Activated T-cell treated with anti-CD3 and anti-CD28 coated beads, Interleukin-2, amount 50 U/mL, for 72 hours (primary cell): ENCODE measurements around the gene SEC31B. TPM values are rescaled to one million over a fixed set of nuclear protein-coding genes. Genes with fewer than 3 reads are reported as not detected.

ENCODE experiments used
- ATAC-seq, 2 donors: fragments of 150-1000 bp; cut with Tn5 transposase; replicated peaks in 1 of 2; 2 replicates each; pipeline ENCODE4 v1.10.0; 2021; ENCODE audit warnings: moderate library complexity in 2 of 2, mild to moderate bottlenecking in 1 of 2
- DNase-seq, 2 donors: peaks; one replicate each; pipeline ENCODE4 v3.0.0; 2021 to 2022; ENCODE audit warnings: mixed read lengths in 1 of 2
- H3K27ac Mint-ChIP-seq: one replicate; pipeline ENCODE4 v1.8.0; 2022; ENCODE audit warnings: mild to moderate bottlenecking, moderate library complexity, mixed read lengths
- H3K27me3 Mint-ChIP-seq: one replicate; pipeline ENCODE4 v1.8.0; 2022; ENCODE audit warnings: low read depth, mixed read lengths
- H3K36me3 Mint-ChIP-seq, 2 donors: one replicate each; pipeline ENCODE4 v1.8.0; 2022; ENCODE audit warnings: mixed read lengths in 2 of 2, mild to moderate bottlenecking in 1 of 2; ENCODE audit not compliant: insufficient read depth in 2 of 2
- H3K4me1 Mint-ChIP-seq: one replicate; pipeline ENCODE4 v1.8.0; 2022; ENCODE audit warnings: low read depth, mixed read lengths
- H3K4me3 Mint-ChIP-seq, 2 donors: one replicate each; pipeline ENCODE4 v1.8.0; 2022; ENCODE audit warnings: mild to moderate bottlenecking in 2 of 2, mixed read lengths in 2 of 2, moderate library complexity in 2 of 2
- H3K9me3 Mint-ChIP-seq, 2 donors: one replicate each; pipeline ENCODE4 v1.8.0; 2022; ENCODE audit warnings: mixed read lengths in 2 of 2
- total RNA-seq, 2 donors: library from RNA; stranded (reverse); gene quantifications; one replicate each; pipeline ENCODE4 v1.2.3, GENCODE V29; 2022

The SEC31B gene
- total RNA-seq, 2 donors from 2014 or later = 76.5 to 106 TPM

DNA sequence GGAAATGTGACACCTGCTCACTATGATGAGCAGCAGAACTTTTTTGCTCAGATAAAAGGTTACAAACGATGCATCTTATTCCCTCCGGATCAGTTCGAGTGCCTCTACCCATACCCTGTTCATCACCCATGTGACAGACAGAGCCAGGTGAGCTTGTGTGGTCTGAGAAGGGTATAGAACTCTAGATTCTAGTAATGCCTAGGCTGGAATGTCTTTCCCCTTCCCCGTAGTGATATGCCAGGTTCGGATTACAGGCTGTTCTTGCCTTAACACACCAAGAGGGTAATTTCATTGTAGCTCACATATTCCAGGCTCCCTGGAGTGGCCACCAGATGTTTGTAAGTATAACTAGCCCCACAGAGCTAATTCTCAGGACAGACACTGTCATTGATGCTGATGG is 25.3 kb upstream of the SEC31B start:
- H3K27me3 Mint-ChIP-seq = no peaks in the 10 kb centered on the region
- DNase-seq = no peak
- peaks cover 11 to 33% of the 10 kb centered on the region in 2 donors for H3K36me3 Mint-ChIP-seq
- no peak for ATAC-seq
- no peaks in the 10 kb centered on the region for H3K4me1 Mint-ChIP-seq
- no peak overlapping the region for H3K27ac Mint-ChIP-seq
- no peaks in the 10 kb centered on the region for H3K9me3 Mint-ChIP-seq
- H3K4me3 Mint-ChIP-seq = no peak overlapping the region

DNA sequence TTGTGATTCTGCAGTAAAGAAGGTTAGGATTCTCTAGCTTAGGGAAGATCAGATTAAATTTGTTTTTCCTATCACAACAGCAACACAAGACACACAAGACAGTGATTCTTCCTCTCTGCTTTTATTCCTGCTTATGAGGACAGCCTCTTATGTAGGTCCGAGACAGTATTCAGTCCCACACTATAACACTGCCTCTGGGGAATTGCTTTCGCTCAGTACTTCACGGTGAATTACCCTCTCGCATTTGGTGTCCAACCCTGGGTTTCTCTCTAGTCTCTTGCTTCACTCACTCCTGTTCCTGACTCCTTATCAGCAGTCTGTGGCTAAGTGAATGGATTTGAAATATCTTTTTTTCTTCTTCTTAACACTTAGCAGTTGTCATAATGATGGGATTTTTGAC is 17.8 kb upstream of the SEC31B start:
- Mint-ChIP-seq H3K4me1 (peaks cover 10% of the 10 kb centered on the region), H3K27me3 (no peaks in the 10 kb centered on the region), H3K27ac (peak overlapping the region; percentile 87), H3K36me3 (peaks cover 7 to 29% of the 10 kb centered on the region in 2 donors), H3K9me3 (no peaks in the 10 kb centered on the region), H3K4me3 (no peak overlapping the region)
- DNase-seq (no peak), ATAC-seq (no peak)

- Mint-ChIP-seq H3K27ac (no peak within 1 kb of the TSS), H3K27me3 (no peaks in the 10 kb centered on the region), H3K4me3 (no peak within 1 kb of the TSS), H3K4me1 (peaks cover 21% of the 10 kb centered on the region), H3K36me3 (peaks cover 3 to 21% of the 10 kb centered on the region in 2 donors), H3K9me3 (no peaks in the 10 kb centered on the region)
- peak; percentile 92 to 95 for ATAC-seq
- peak; percentile 90 to 92 for DNase-seq
These were observed 16.2 kb upstream of the SEC31B start, which contains the start of gene HIF1AN for GRCh38 chr10:100535715-100536353. HIF1AN (plus strand) TSS chr10:100535943; CDS start chr10:100535959, 16 bp downstream.

DNA sequence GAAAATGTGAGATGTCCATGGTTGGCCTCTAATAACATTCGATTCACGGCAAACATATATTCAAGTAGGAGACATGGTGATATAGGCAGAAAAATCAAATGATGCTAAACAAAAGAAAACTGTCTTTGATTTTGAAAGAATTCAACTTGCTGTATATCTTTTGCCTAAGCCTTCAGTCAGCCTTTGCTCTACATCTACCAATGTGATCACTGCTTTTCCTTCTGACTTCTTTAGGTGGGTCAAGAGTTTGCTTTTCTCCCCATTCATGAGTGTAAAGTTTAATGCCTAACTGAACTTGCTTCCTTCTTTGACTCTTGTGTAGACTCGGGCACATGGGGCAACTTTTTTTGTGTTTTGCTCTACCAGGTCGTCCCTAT is 15.7 kb upstream of the SEC31B start:
- H3K27ac Mint-ChIP-seq = no peak overlapping the region

DNA sequence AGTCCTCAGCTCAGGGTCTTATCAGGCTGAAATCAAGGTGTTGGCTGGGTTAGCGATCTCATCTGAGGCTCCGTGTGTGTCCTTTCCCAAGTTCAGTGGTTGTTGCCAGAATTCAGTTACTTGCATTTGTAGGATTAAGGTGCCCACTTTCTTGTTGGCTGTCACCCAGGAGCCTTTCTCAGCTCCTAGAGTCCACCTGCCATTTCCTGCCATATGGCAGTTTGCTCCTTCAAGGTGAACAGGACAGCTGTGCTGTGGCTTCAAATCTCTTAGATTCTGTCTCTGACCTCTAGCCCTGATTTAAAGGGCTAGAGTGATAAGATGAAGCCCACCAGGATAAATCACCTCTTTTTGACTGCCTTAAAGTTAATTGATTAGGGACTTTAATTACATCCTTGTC is 15.1 kb upstream of the SEC31B start:
- peaks cover 29% of the 10 kb centered on the region for H3K4me1 Mint-ChIP-seq
- peaks cover 0 to 13% of the 10 kb centered on the region in 2 donors for H3K36me3 Mint-ChIP-seq
- H3K4me3 Mint-ChIP-seq = no peak overlapping the region
- H3K9me3 Mint-ChIP-seq = no peaks in the 10 kb centered on the region
- H3K27ac Mint-ChIP-seq = no peak overlapping the region
- no peaks in the 10 kb centered on the region for H3K27me3 Mint-ChIP-seq
- DNase-seq (no peak), ATAC-seq (no peak)

More for the DNA sequence above, 15.7 kb upstream of the SEC31B start:
- H3K27me3 Mint-ChIP-seq = no peaks in the 10 kb centered on the region
- H3K36me3 Mint-ChIP-seq = peaks cover under 1 to 17% of the 10 kb centered on the region in 2 donors
- H3K4me1 Mint-ChIP-seq = peaks cover 23% of the 10 kb centered on the region
- H3K4me3 Mint-ChIP-seq = no peak overlapping the region
- no peaks in the 10 kb centered on the region for H3K9me3 Mint-ChIP-seq
- peak; percentile 22 to 26 for ATAC-seq
- no peak for DNase-seq

- no peaks in the 10 kb centered on the region for H3K27me3 Mint-ChIP-seq
- no peak overlapping the region for H3K27ac Mint-ChIP-seq
- peak; percentile 27 to 44 for ATAC-seq
- H3K4me3 Mint-ChIP-seq = peak overlapping the region in 1 of 2 donors; percentile 60
- DNase-seq = no peak
- no peaks in the 10 kb centered on the region for H3K9me3 Mint-ChIP-seq
- H3K4me1 Mint-ChIP-seq = peaks cover 41% of the 10 kb centered on the region
- H3K36me3 Mint-ChIP-seq = peaks cover 6 to 10% of the 10 kb centered on the region in 2 donors
These were observed 12.1 kb upstream of the SEC31B start for GRCh38 chr10:100531761-100532160.

- peak within 1 kb of the TSS; percentile 87 to 98 for H3K4me3 Mint-ChIP-seq
- peaks cover 13 to 17% of the 10 kb centered on the region in 2 donors for H3K36me3 Mint-ChIP-seq
- H3K9me3 Mint-ChIP-seq = no peaks in the 10 kb centered on the region
- H3K4me1 Mint-ChIP-seq = peaks cover 44% of the 10 kb centered on the region
- peak within 1 kb of the TSS; percentile 95 for H3K27ac Mint-ChIP-seq
- DNase-seq = peak; percentile 90
- peak; percentile 70 to 74 for ATAC-seq
- H3K27me3 Mint-ChIP-seq = no peaks in the 10 kb centered on the region
These were observed 10.0 kb upstream of the SEC31B start, which contains the start of gene NDUFB8 for GRCh38 chr10:100529475-100530298. NDUFB8 (minus strand) TSS chr10:100529871; CDS start chr10:100529851, 20 bp downstream.

GRCh38 chr10:100528921-100529474 is 9.3 kb upstream of the SEC31B start:
- H3K4me1 Mint-ChIP-seq = peaks cover 47% of the 10 kb centered on the region
- H3K4me3 Mint-ChIP-seq = peak overlapping the region; percentile 87 to 98
- peaks cover 13 to 18% of the 10 kb centered on the region in 2 donors for H3K36me3 Mint-ChIP-seq
- no peaks in the 10 kb centered on the region for H3K27me3 Mint-ChIP-seq
- peak; percentile 4 to 8 for ATAC-seq
- H3K27ac Mint-ChIP-seq = peak overlapping the region; percentile 95
- no peaks in the 10 kb centered on the region for H3K9me3 Mint-ChIP-seq
- DNase-seq = no peak

DNA sequence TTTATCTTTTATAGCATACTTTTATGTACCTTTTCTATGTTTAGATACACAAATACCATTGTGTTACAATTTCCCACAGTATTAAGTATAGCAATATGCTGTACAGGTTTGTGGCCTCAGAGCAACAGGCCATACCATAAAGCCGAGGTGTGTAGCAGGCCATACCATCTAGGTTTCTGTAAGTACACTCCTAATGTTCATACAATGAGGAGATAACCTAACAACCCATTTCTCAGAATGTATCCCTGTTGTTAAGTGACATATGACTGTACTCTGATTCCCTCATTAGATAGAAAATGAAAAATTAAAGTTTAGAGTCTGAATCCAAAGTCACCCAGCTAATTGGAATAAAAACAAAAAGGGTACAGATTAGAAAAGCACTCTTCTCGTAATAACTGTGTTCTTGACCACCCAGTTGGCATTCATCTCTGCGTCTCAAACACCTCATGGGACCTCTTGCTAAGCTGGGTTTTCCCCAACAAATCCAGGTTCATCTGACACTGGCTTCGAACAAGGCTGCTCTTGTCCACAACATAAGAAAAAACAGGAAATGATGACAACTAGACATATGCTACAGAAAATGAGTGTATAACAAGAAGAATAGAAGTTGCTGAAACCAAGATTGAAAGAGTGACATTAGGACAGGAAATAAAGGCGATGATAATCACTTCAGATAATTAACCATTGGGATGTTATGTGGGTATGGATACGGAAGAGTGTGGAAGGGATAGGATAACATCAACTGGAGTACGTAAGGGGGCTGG is 8.6 kb upstream of the SEC31B start:
- no peaks in the 10 kb centered on the region for H3K27me3 Mint-ChIP-seq
- peaks cover 46% of the 10 kb centered on the region for H3K4me1 Mint-ChIP-seq
- peak; percentile 63 to 68 for ATAC-seq
- peak; percentile 38 to 48 for DNase-seq
- peak overlapping the region; percentile 95 for H3K27ac Mint-ChIP-seq
- H3K36me3 Mint-ChIP-seq = peaks cover 16 to 25% of the 10 kb centered on the region in 2 donors
- H3K9me3 Mint-ChIP-seq = no peaks in the 10 kb centered on the region
- H3K4me3 Mint-ChIP-seq = peak overlapping the region; percentile 87 to 98

DNA sequence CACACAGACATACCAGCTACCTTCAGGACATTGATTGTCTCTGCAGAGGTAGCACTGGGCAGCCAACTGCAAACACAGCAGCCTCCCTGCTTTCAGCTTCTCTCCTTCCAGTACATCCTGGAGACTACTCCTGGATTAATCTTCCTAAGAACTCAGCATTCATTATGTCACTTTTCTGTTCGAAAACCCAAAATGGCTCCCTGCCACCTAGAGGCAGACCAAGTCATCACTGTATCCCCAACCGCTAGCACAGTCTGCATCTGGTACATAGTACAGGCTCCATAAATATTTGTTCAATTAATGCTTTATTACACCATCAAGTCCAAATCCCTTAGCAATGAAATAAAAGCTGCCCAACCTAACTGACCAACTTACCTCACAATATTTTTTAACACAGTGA is 5.0 kb upstream of the SEC31B start:
- no peak overlapping the region for H3K4me3 Mint-ChIP-seq
- H3K27ac Mint-ChIP-seq = no peak overlapping the region
- no peaks in the 10 kb centered on the region for H3K27me3 Mint-ChIP-seq
- peaks cover 15 to 25% of the 10 kb centered on the region in 2 donors for H3K36me3 Mint-ChIP-seq
- H3K4me1 Mint-ChIP-seq = peaks cover 27% of the 10 kb centered on the region
- DNase-seq (no peak), ATAC-seq (no peak)
- no peaks in the 10 kb centered on the region for H3K9me3 Mint-ChIP-seq

DNA sequence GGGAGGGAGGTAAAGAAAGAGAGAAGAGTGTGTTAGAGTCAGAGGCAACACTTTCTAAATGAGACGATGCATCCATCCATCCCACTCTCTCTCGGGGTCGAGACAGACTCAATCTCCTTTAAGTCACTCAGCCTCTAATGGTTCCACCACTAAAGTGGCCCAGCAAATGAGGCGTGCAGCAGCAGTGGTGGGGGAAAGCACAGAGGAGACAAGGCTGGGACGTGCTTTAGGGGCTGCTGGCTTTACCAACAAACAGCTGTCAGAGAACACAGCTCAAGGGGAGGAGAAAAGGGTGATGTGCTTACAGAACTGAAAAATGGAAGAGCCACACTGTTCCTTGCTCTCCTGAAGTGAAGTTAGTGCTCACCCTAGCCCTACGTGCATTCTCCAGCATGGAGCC is 4.5 kb upstream of the SEC31B start:
- Mint-ChIP-seq H3K4me1 (peaks cover 28% of the 10 kb centered on the region), H3K27me3 (no peaks in the 10 kb centered on the region), H3K27ac (no peak overlapping the region), H3K4me3 (no peak overlapping the region), H3K36me3 (peaks cover 14 to 25% of the 10 kb centered on the region in 2 donors), H3K9me3 (no peaks in the 10 kb centered on the region)
- DNase-seq = no peak
- no peak for ATAC-seq

DNA sequence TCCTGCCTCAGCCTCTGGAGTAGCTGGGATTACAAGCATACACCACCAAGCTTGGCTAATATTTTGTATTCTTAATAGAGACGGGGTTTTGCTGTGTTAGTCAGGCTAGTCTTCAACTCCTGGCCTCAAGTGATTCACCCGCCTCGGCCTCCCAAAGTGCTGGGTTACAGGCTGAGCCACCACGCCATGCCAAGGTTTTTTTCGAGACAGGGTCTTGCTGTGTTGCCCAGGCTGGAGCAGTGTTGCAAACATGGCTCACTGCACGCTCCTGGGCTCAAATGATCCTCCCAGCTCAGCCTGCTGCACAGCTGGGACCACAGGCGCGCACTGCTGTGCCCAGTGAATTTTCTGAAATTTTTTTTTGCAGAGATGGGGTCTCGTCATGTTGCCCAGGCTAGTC is 3.3 kb upstream of the SEC31B start:
- DNase-seq (no peak), ATAC-seq (no peak)
- peaks cover 31% of the 10 kb centered on the region for H3K4me1 Mint-ChIP-seq
- no peak overlapping the region for H3K27ac Mint-ChIP-seq
- peaks cover 10 to 21% of the 10 kb centered on the region in 2 donors for H3K36me3 Mint-ChIP-seq
- no peaks in the 10 kb centered on the region for H3K27me3 Mint-ChIP-seq
- no peaks in the 10 kb centered on the region for H3K9me3 Mint-ChIP-seq
- no peak overlapping the region for H3K4me3 Mint-ChIP-seq
